Measurements from ENCODE around the gene PARP6. TPM values are rescaled to one million over a fixed set of nuclear protein-coding genes. Genes with fewer than 3 reads are reported as not detected.

Gene PARP6
- polyA plus RNA-seq, 1 donor from 2014 or later: 218 TPM

GRCh38 chr15:72239652-72240051 is 32.7 kb downstream of the PARP6 start:
- Histone ChIP-seq H3K9ac (ENCODE audit: low read length) (no peak overlapping the region), H3K27me3 (ENCODE audit: insufficient read depth, low read depth, low read length) (no peaks in the 10 kb centered on the region), H3K36me3 (ENCODE audit: insufficient read depth, low read length) (no peaks in the 10 kb centered on the region), H2AFZ (ENCODE audit: low read depth, low read length) (no peak overlapping the region), H3K4me2 (ENCODE audit: low read length) (no peak overlapping the region), H4K20me1 (ENCODE audit: insufficient read depth) (no peaks in the 10 kb centered on the region), H3K4me3 (ENCODE audit: low read length) (no peak overlapping the region), H3F3A (ENCODE audit: insufficient read depth, low read length, poor library complexity, severe bottlenecking) (no peaks in the 10 kb centered on the region), H3K9me3 (ENCODE audit: low read length) (no peaks in the 10 kb centered on the region), H3K9me2 (ENCODE audit: insufficient read depth, low read length) (no peaks in the 10 kb centered on the region), H3K27ac (ENCODE audit: low read length) (no peak overlapping the region), H3K79me2 (replicated peaks; ENCODE audit: insufficient read depth, low read length) (no peaks in the 10 kb centered on the region)
- TF ChIP-seq MXI1 (conservative IDR thresholded peaks at IDR 0.05; ENCODE audit: poor library complexity, severe bottlenecking) (no peak), TAF1 (IDR thresholded peaks at IDR 0.05; ENCODE audit: low read depth) (no peak), CTCF (IDR thresholded peaks at IDR 0.05; ENCODE audit: poor library complexity, severe bottlenecking) (no peak), EZH2 (IDR thresholded peaks at IDR 0.05; ENCODE audit: borderline replicate concordance, insufficient read depth, low read length, poor library complexity, severe bottlenecking) (no peak), RAD21 (conservative IDR thresholded peaks at IDR 0.05) (no peak), SMC3 (conservative IDR thresholded peaks at IDR 0.05; ENCODE audit: poor library complexity) (no peak), REST (IDR thresholded peaks at IDR 0.05; ENCODE audit: borderline replicate concordance) (no peak), POLR2AphosphoS5 (IDR thresholded peaks at IDR 0.05) (no peak), EP300 (conservative IDR thresholded peaks at IDR 0.05; ENCODE audit: poor library complexity, severe bottlenecking) (no peak)

DNA sequence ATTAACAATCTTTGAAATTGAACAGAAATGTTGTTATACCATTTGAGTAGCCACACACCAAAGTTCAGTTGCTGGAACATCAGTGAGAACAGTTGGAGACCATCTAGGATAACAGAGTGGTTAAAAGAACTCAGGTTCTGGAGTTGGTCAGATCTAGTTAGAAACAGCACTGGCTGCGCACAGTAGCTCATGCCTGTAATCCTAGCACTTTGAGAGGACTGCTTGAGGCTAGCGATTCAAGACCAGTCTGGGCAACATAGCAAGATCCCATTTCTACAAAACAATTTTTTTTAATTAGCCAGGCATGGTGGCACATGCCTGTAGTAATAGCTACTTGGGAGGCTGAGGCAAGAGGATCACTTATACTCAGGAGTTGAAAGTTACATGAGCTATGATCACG is 33.8 kb downstream of the PARP6 start:
- Histone ChIP-seq H3K9me2 (ENCODE audit: insufficient read depth, low read length) (no peaks in the 10 kb centered on the region), H3K36me3 (ENCODE audit: insufficient read depth, low read length) (no peaks in the 10 kb centered on the region), H3K79me2 (replicated peaks; ENCODE audit: insufficient read depth, low read length) (no peaks in the 10 kb centered on the region), H2AFZ (ENCODE audit: low read depth, low read length) (no peak overlapping the region), H3K27ac (ENCODE audit: low read length) (no peak overlapping the region), H3K4me2 (ENCODE audit: low read length) (no peak overlapping the region), H3K9me3 (ENCODE audit: low read length) (no peaks in the 10 kb centered on the region), H3K9ac (ENCODE audit: low read length) (no peak overlapping the region), H3K4me3 (ENCODE audit: low read length) (no peak overlapping the region), H3F3A (ENCODE audit: insufficient read depth, low read length, poor library complexity, severe bottlenecking) (no peaks in the 10 kb centered on the region), H4K20me1 (ENCODE audit: insufficient read depth) (no peaks in the 10 kb centered on the region), H3K27me3 (ENCODE audit: insufficient read depth, low read depth, low read length) (no peaks in the 10 kb centered on the region)
- TF ChIP-seq SMC3 (conservative IDR thresholded peaks at IDR 0.05; ENCODE audit: poor library complexity): no peak
- no peak for TF ChIP-seq TAF1 (IDR thresholded peaks at IDR 0.05; ENCODE audit: low read depth)
- TF ChIP-seq REST (IDR thresholded peaks at IDR 0.05; ENCODE audit: borderline replicate concordance): no peak
- no peak for TF ChIP-seq POLR2AphosphoS5 (IDR thresholded peaks at IDR 0.05)
- TF ChIP-seq MXI1 (conservative IDR thresholded peaks at IDR 0.05; ENCODE audit: poor library complexity, severe bottlenecking): no peak
- TF ChIP-seq CTCF (IDR thresholded peaks at IDR 0.05; ENCODE audit: poor library complexity, severe bottlenecking): no peak
- no peak for TF ChIP-seq EZH2 (IDR thresholded peaks at IDR 0.05; ENCODE audit: borderline replicate concordance, insufficient read depth, low read length, poor library complexity, severe bottlenecking)
- TF ChIP-seq EP300 (conservative IDR thresholded peaks at IDR 0.05; ENCODE audit: poor library complexity, severe bottlenecking): no peak
- TF ChIP-seq RAD21 (conservative IDR thresholded peaks at IDR 0.05): no peak

All from neural cell (in vitro differentiated cells).